GM23338 (cell line): Measurements from ENCODE around the gene FAM32A. TPM values are rescaled to one million over a fixed set of nuclear protein-coding genes. Genes with fewer than 3 reads are reported as not detected.

Source experiments
- ATAC-seq: fragments of 200-7000 bp; cut with Tn5 transposase; 3 replicates; pipeline ENCODE4 v1.9.1; 2020
- DNase-seq: peaks from one replicate; pipeline ENCODE4 v3.0.0-alpha.2; 2015; ENCODE audit warnings: low spot score
- H2AFZ ChIP-seq: fragments of 200-600 bp; sonication (generic); 2 replicates; pipeline ENCODE4 v1.8.0; 2016; ENCODE audit warnings: antibody characterized with exemption, mild to moderate bottlenecking, moderate library complexity
- H3F3A ChIP-seq: fragments of 200-600 bp; sonication (generic); replicated peaks from 2 replicates; pipeline ENCODE4 v1.8.0; 2017; ENCODE audit warnings: antibody characterized with exemption, mixed run types, low read depth
- H3K27ac ChIP-seq: fragments of 200-600 bp; sonication (generic); 2 replicates; pipeline ENCODE4 v1.6.1; 2016; ENCODE audit warnings: low read depth
- H3K27me3 ChIP-seq: fragments of 200-600 bp; sonication (generic); 2 replicates; pipeline ENCODE4 v1.8.0; 2016; ENCODE audit warnings: mild to moderate bottlenecking, mixed run types, moderate library complexity; ENCODE audit not compliant: insufficient read depth
- H3K36me3 ChIP-seq: fragments of 200-600 bp; sonication (generic); 2 replicates; pipeline ENCODE4 v1.8.0; 2016; ENCODE audit warnings: mild to moderate bottlenecking; ENCODE audit not compliant: insufficient read depth
- H3K4me1 ChIP-seq: fragments of 200-600 bp; sonication (generic); 2 replicates; pipeline ENCODE4 v1.8.0; 2016; ENCODE audit warnings: mild to moderate bottlenecking, moderate library complexity; ENCODE audit not compliant: insufficient read depth
- H3K4me2 ChIP-seq: fragments of 200-600 bp; sonication (generic); 2 replicates; pipeline ENCODE4 v1.7.1; 2017; ENCODE audit warnings: mixed run types
- H3K4me3 ChIP-seq: fragments of 200-600 bp; sonication (generic); 2 replicates; pipeline ENCODE4 v1.6.1; 2016; ENCODE audit warnings: mixed run types
- H3K79me2 ChIP-seq: fragments of 200-600 bp; sonication (generic); replicated peaks from 2 replicates; pipeline ENCODE4 v1.8.0; 2017; ENCODE audit warnings: mild to moderate bottlenecking; ENCODE audit not compliant: insufficient read depth
- H3K9me2 ChIP-seq: fragments of 200-600 bp; sonication (generic); 2 replicates; pipeline ENCODE4 v1.8.0; 2017; ENCODE audit not compliant: insufficient read depth
- H4K20me1 ChIP-seq: fragments of 200-600 bp; sonication (generic); replicated peaks from 2 replicates; pipeline ENCODE4 v1.8.0; 2017; ENCODE audit warnings: mild to moderate bottlenecking; ENCODE audit not compliant: insufficient read depth
- H3K27ac Mint-ChIP-seq: 2 replicates; pipeline ENCODE4 v1.8.0; 2020; ENCODE audit warnings: inconsistent platforms, mild to moderate bottlenecking, moderate library complexity, mixed read lengths
- H3K27me3 Mint-ChIP-seq: 3 replicates; pipeline ENCODE4 v1.8.0; 2022; ENCODE audit warnings: low read depth, mild to moderate bottlenecking, moderate library complexity, mixed read lengths, inconsistent platforms; ENCODE audit not compliant: insufficient read depth, poor library complexity
- H3K36me3 Mint-ChIP-seq: 3 replicates; pipeline ENCODE4 v1.8.0; 2021; ENCODE audit warnings: low read depth, mild to moderate bottlenecking, inconsistent platforms, moderate library complexity, mixed read lengths
- H3K4me1 Mint-ChIP-seq: 3 replicates; pipeline ENCODE4 v1.8.0; 2020; ENCODE audit warnings: mild to moderate bottlenecking, inconsistent platforms, mixed read lengths
- H3K4me3 Mint-ChIP-seq: 3 replicates; pipeline ENCODE4 v1.8.0; 2021; ENCODE audit warnings: moderate library complexity, mild to moderate bottlenecking, inconsistent platforms, mixed read lengths
- H3K9me3 Mint-ChIP-seq: 3 replicates; pipeline ENCODE4 v1.8.0; 2020; ENCODE audit warnings: moderate library complexity, mild to moderate bottlenecking, inconsistent platforms, mixed read lengths
- CREB1 ChIP-seq: fragments of 250-450 bp; sonication (Bioruptor Pico); IDR thresholded peaks from 2 replicates; pipeline ENCODE4 v1.5.0; 2020; ENCODE audit warnings: low read depth, mild to moderate bottlenecking, moderate library complexity
- EZH2 ChIP-seq: fragments of 200-600 bp; sonication (generic); IDR thresholded peaks from one replicate; pipeline ENCODE4 v1.8.0; 2017; ENCODE audit warnings: antibody characterized with exemption, mild to moderate bottlenecking, low read depth; ENCODE audit not compliant: unreplicated experiment
- EZH2phosphoT487 ChIP-seq: fragments of 200-600 bp; sonication (generic); IDR thresholded peaks from one replicate; pipeline ENCODE4 v1.8.1; 2018; ENCODE audit warnings: antibody characterized with exemption; ENCODE audit not compliant: unreplicated experiment
- JUNB ChIP-seq: IDR thresholded peaks from one replicate; pipeline ENCODE4 v1.6.1; 2016; ENCODE audit warnings: antibody characterized with exemption; ENCODE audit not compliant: unreplicated experiment
- NANOG ChIP-seq: IDR thresholded peaks from 2 replicates; pipeline ENCODE4 v1.6.1; 2016; ENCODE audit warnings: antibody characterized with exemption, borderline replicate concordance
- POLR2AphosphoS5 ChIP-seq: IDR thresholded peaks from 2 replicates; pipeline ENCODE4 v1.6.1; 2016; ENCODE audit warnings: antibody characterized with exemption, low read depth
- STAT1 ChIP-seq: IDR thresholded peaks from one replicate; pipeline ENCODE4 v1.6.1; 2016; ENCODE audit warnings: antibody characterized with exemption; ENCODE audit not compliant: unreplicated experiment
- ZNF114 ChIP-seq: fragments of 250-450 bp; sonication (Bioruptor Pico); IDR thresholded peaks from 2 replicates; pipeline ENCODE4 v1.5.0; 2020; ENCODE audit warnings: mild to moderate bottlenecking, moderate library complexity
- ZNF331 ChIP-seq: fragments of 250-450 bp; sonication (Bioruptor Pico); IDR thresholded peaks from 2 replicates; pipeline ENCODE4 v1.5.0; 2020; ENCODE audit warnings: low read depth, mild to moderate bottlenecking, moderate library complexity
- polyA plus RNA-seq: library from polyadenylated mRNA; unstranded; fragments of >200 nt; fragmentation: Nextera tagmentation; extraction: Ambion mirVana; gene quantifications from 2 replicates; pipeline ENCODE4 v1.2.1, GENCODE V29; 2016
- total RNA-seq: library from RNA; depleted of rRNA; stranded (reverse); fragments of >200 nt; shearing (Covaris generic); gene quantifications from 2 replicates; pipeline ENCODE4 v1.2.3, GENCODE V29; 2014
- TF ChIP-seq, protein P1 (sequence below): IDR thresholded peaks from one replicate; pipeline ENCODE4 v1.6.1; 2018; ENCODE audit warnings: antibody characterized with exemption; ENCODE audit not compliant: unreplicated experiment
- TF ChIP-seq, protein P2 (sequence below), 2 experiments: fragments of 200-600 bp in 1 of 2; sonication (generic) in 1 of 2; conservative IDR thresholded peaks; 2 replicates each; pipeline versions ENCODE4 v1.5.1 to v1.6.1; 2016 to 2017; ENCODE audit warnings: antibody characterized with exemption in 2 of 2, low read depth in 2 of 2, mild to moderate bottlenecking in 2 of 2, moderate library complexity in 1 of 2

Gene FAM32A
- total and polyA plus RNA-seq, 2 experiments from 2014 or later: 58.2 to 67.3 TPM

DNA sequence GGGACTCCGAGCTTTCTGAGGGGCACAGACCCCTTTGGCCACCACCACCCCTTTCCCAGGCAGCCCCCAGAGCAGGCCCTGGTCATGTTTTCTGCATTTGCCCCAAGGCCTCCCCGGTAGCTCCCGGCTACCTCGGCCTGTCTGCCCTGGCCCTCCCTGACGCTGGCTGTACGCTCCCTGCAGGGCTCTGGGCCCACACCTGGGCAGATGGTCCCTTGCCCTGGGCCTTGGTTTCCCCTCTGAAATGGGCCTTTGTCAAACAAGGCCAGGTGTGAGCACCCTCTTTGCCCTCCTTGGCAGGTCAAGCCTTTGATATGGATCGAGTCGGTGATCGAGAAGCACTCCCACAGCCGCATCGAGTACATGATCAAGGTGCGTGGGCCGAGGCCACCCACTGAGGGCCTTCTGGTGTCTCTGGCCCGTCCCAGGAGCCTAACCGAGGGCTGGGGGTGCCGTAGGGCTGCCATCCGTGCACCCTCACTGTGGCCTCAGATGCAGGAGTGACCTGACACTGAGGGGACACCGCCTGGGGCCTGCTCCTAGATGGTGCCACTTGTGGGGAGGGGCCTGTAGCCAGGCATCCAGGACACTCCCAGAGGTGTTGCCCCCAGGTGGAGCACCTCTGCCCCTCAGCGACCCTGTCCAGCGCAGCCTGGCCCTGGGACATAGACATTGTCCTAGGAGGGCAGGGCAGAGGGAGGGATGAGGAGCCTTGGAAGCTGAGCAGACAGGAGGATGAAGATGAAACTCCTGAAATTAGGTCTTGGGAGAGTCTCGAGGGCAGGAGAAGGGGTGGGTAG, 42.8 kb downstream of the FAM32A start:
- no peak overlapping the region for H3K4me3 ChIP-seq
- no peak for TF ChIP-seq ZNF114 (CRISPR knock-in tag)
- no peak for TF ChIP-seq EZH2
- no peak for TF ChIP-seq EZH2phosphoT487
- TF ChIP-seq POLR2AphosphoS5: no peak
- no peak for TF ChIP-seq JUNB
- TF ChIP-seq CREB1 (CRISPR knock-in tag): no peak
- TF ChIP-seq NANOG: no peak
- TF ChIP-seq STAT1: no peak
- TF ChIP-seq, protein P1, sequence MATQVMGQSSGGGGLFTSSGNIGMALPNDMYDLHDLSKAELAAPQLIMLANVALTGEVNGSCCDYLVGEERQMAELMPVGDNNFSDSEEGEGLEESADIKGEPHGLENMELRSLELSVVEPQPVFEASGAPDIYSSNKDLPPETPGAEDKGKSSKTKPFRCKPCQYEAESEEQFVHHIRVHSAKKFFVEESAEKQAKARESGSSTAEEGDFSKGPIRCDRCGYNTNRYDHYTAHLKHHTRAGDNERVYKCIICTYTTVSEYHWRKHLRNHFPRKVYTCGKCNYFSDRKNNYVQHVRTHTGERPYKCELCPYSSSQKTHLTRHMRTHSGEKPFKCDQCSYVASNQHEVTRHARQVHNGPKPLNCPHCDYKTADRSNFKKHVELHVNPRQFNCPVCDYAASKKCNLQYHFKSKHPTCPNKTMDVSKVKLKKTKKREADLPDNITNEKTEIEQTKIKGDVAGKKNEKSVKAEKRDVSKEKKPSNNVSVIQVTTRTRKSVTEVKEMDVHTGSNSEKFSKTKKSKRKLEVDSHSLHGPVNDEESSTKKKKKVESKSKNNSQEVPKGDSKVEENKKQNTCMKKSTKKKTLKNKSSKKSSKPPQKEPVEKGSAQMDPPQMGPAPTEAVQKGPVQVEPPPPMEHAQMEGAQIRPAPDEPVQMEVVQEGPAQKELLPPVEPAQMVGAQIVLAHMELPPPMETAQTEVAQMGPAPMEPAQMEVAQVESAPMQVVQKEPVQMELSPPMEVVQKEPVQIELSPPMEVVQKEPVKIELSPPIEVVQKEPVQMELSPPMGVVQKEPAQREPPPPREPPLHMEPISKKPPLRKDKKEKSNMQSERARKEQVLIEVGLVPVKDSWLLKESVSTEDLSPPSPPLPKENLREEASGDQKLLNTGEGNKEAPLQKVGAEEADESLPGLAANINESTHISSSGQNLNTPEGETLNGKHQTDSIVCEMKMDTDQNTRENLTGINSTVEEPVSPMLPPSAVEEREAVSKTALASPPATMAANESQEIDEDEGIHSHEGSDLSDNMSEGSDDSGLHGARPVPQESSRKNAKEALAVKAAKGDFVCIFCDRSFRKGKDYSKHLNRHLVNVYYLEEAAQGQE: no peak
- no peak for TF ChIP-seq ZNF331 (CRISPR knock-in tag)
- TF ChIP-seq, protein P2, sequence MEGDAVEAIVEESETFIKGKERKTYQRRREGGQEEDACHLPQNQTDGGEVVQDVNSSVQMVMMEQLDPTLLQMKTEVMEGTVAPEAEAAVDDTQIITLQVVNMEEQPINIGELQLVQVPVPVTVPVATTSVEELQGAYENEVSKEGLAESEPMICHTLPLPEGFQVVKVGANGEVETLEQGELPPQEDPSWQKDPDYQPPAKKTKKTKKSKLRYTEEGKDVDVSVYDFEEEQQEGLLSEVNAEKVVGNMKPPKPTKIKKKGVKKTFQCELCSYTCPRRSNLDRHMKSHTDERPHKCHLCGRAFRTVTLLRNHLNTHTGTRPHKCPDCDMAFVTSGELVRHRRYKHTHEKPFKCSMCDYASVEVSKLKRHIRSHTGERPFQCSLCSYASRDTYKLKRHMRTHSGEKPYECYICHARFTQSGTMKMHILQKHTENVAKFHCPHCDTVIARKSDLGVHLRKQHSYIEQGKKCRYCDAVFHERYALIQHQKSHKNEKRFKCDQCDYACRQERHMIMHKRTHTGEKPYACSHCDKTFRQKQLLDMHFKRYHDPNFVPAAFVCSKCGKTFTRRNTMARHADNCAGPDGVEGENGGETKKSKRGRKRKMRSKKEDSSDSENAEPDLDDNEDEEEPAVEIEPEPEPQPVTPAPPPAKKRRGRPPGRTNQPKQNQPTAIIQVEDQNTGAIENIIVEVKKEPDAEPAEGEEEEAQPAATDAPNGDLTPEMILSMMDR (conservative IDR thresholded peaks at IDR 0.05; ENCODE audit: low read depth in 2 of 2): no peak
- no peak for DNase-seq
- peaks cover under 1% of the 10 kb centered on the region; the same call in 1 of the 3 replicates for H3K9me3 Mint-ChIP-seq
- H3K4me3 Mint-ChIP-seq: no peak overlapping the region
- no peaks in the 10 kb centered on the region for H4K20me1 ChIP-seq
- H3K4me1 ChIP-seq: no peaks in the 10 kb centered on the region
- H3K36me3 Mint-ChIP-seq: peaks cover 8% of the 10 kb centered on the region; the same call in 2 of the 3 replicates
- no peaks in the 10 kb centered on the region for H3K9me2 ChIP-seq
- no peaks in the 10 kb centered on the region for H3K27me3 ChIP-seq
- no peak overlapping the region for H3K27ac ChIP-seq
- ATAC-seq: no peak
- no peak overlapping the region for H2AFZ ChIP-seq
- no peak overlapping the region for H3K4me2 ChIP-seq
- H3K27ac Mint-ChIP-seq: no peak overlapping the region
- H3K4me1 Mint-ChIP-seq: no peaks in the 10 kb centered on the region; the same call in 2 of the 3 replicates
- peaks cover 19% of the 10 kb centered on the region for H3K27me3 Mint-ChIP-seq
- H3F3A ChIP-seq: no peaks in the 10 kb centered on the region
- H3K79me2 ChIP-seq: no peaks in the 10 kb centered on the region
- no peaks in the 10 kb centered on the region for H3K36me3 ChIP-seq
